Activated CD4-positive, alpha-beta T cell treated with anti-CD3 and anti-CD28 coated beads, Interleukin-2, amount 10 ng/mL, durations not matched to agents 24 days and 14 days (primary cell): Measurements from ENCODE around the gene ATP8B4. TPM values are rescaled to one million over a fixed set of nuclear protein-coding genes. Genes with fewer than 3 reads are reported as not detected.
"Not testable (repeated sequence)": the region's sequence is repeated elsewhere in the genome, so short reads cannot be mapped to it uniquely, and the experiment has no call there.

ENCODE experiments used
- DNase-seq: peaks from one replicate; pipeline ENCODE4 v3.0.0; 2022
- H3K27ac Mint-ChIP-seq: one replicate; pipeline ENCODE4 v1.8.0; 2022; ENCODE audit warnings: mild to moderate bottlenecking, mixed read lengths
- H3K27me3 Mint-ChIP-seq: one replicate; pipeline ENCODE4 v1.8.0; 2022; ENCODE audit warnings: mixed read lengths
- H3K36me3 Mint-ChIP-seq: one replicate; pipeline ENCODE4 v1.8.0; 2022; ENCODE audit warnings: low read depth, mild to moderate bottlenecking, mixed read lengths
- H3K4me1 Mint-ChIP-seq: one replicate; pipeline ENCODE4 v1.8.0; 2021; ENCODE audit warnings: mixed read lengths
- H3K4me3 Mint-ChIP-seq: one replicate; pipeline ENCODE4 v1.8.0; 2022; ENCODE audit warnings: mild to moderate bottlenecking, moderate library complexity, mixed read lengths
- H3K9me3 Mint-ChIP-seq: one replicate; pipeline ENCODE4 v1.8.0; 2021; ENCODE audit warnings: mixed read lengths
- intact Hi-C: fragments of 100-400 bp; cut with micrococcal nuclease; formaldehyde crosslinking; loops from one replicate; pipeline ENCODE4 v1.15.1; 2023
- total RNA-seq: library from RNA; stranded (reverse); gene quantifications from 2 replicates; pipeline ENCODE4 v1.2.3, GENCODE V29; 2022

Gene ATP8B4
- total RNA-seq, 1 donor from 2014 or later = 38.5 TPM

DNA sequence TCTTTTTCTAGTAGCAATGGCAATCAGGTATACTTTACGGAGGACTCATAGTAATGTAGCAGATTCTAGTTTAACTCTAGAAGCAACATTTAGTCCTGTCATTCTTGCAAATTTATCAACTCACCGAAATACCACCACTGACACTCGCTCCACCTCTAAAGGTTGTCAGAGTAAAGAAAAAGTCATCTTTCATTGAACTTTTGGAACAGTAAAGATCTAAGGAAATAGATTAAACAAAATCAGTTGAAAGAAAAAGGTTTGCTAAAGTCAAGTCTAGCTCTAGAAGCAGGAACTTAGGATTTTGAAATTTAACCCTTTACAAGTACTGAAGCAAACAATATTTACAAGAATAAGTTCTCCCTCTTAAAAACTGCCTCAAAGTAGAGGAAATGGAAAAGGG is 8.7 kb downstream of the ATP8B4 start:
- peak overlapping the region; percentile 15 for H3K4me3 Mint-ChIP-seq
- H3K4me1 Mint-ChIP-seq = peaks cover 64% of the 10 kb centered on the region
- intact Hi-C loops = no loop called here
- H3K27ac Mint-ChIP-seq = peak overlapping the region; percentile 73
- peaks cover 5% of the 10 kb centered on the region for H3K9me3 Mint-ChIP-seq
- peak; percentile 43 for DNase-seq
- H3K27me3 Mint-ChIP-seq = no peaks in the 10 kb centered on the region
- peaks cover 22% of the 10 kb centered on the region for H3K36me3 Mint-ChIP-seq

GRCh38 chr15:50109076-50109987 is 9.7 kb downstream of the ATP8B4 start:
- Mint-ChIP-seq H3K9me3 (peaks cover 3% of the 10 kb centered on the region), H3K36me3 (peaks cover 28% of the 10 kb centered on the region), H3K4me1 (peaks cover 65% of the 10 kb centered on the region), H3K27me3 (no peaks in the 10 kb centered on the region), H3K4me3 (peak overlapping the region; percentile 79), H3K27ac (peak overlapping the region; percentile 91)
- peak; percentile 80 for DNase-seq
- intact Hi-C loops = loop anchor here (5.0 kb wide), 1 partner anchor 1777 kb away; the partner anchor contains the start of gene DUT

- H3K36me3 Mint-ChIP-seq = peaks cover 34% of the 10 kb centered on the region
- intact Hi-C loops = loop anchor here (5.0 kb wide), 1 partner anchor 1776 kb away; the partner anchor contains the start of gene DUT
- peak; percentile 58 for DNase-seq
- H3K4me1 Mint-ChIP-seq = peaks cover 69% of the 10 kb centered on the region
- H3K27me3 Mint-ChIP-seq = no peaks in the 10 kb centered on the region
- H3K4me3 Mint-ChIP-seq = peak overlapping the region; percentile 79
- H3K27ac Mint-ChIP-seq = peak overlapping the region; percentile 91
- peaks cover 6% of the 10 kb centered on the region for H3K9me3 Mint-ChIP-seq
Measured at GRCh38 chr15:50108461-50108860, 10.6 kb downstream of the ATP8B4 start.

DNA sequence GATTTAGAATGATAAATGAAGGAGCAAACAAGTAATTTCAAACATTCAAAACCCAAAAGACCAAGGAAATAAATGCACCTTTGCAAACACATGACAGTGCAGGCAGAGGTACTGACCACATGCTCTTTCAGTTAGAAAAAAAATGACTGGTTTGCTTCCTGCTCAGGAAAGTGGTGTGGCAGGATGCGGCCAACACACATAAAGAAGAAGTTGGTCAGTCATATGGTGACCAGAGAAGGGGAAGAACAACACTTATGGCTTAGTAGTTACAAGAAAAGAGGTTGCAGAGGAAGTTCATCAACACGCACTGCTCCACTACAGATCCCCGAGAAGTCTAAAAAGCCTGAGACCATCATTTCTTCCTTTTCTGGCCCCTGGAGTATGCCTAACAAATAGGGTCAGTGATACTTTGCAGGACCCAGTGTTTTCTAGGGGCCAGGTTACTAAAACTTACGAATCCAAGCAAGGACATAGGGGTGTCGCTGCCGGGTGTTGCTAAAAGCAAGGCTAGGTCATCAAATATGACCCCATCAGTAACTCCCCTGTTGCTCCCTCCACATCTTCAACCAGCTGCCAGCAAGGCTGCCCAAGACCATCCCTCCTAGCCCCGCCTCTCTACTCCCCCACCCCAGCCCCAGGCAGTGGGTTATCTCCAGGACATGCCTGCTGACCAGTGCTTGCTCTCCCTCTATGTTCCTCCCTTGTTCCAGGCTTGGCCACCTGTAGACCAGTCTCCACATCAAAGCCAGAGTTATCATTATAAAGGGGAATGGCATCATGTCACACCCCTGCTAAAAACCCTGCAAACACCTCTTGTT is 11.2 kb downstream of the ATP8B4 start:
- Mint-ChIP-seq H3K4me3 (peak overlapping the region; percentile 79), H3K27me3 (no peaks in the 10 kb centered on the region), H3K4me1 (peaks cover 67% of the 10 kb centered on the region), H3K27ac (peak overlapping the region; percentile 91), H3K36me3 (peaks cover 35% of the 10 kb centered on the region), H3K9me3 (peaks cover 11% of the 10 kb centered on the region)
- DNase-seq = peak; percentile 82
- intact Hi-C loops = loop anchor here (1.0 to 5.0 kb wide), 5 partner anchors 12 to 1775 kb away; partner anchors contain the start of genes ATP8B4 and DUT

DNA sequence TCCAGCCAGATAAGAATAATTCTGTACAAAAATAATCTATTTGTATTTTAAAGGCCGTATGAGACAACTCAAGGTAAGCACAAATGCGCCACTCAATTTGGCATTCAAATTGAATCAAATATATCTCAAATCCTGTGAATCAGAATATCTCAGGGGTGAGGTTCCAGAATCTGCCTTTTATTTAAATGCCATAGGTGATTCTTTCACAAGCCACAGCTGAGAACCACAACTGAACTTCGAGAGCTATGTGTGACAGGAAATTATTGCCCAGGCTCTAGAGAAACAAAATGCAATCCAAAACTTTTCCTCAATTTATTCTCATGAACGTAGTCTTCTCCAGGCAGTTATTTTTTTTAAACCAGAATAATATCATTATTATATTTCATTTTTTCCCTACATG is 11.9 kb downstream of the ATP8B4 start:
- intact Hi-C loops = loop anchor here (1.0 to 5.0 kb wide), 5 partner anchors 12 to 1775 kb away; partner anchors contain the start of genes ATP8B4 and DUT
- H3K27ac Mint-ChIP-seq = peak overlapping the region; percentile 91
- peak; percentile 69 for DNase-seq
- H3K36me3 Mint-ChIP-seq = peaks cover 40% of the 10 kb centered on the region
- H3K9me3 Mint-ChIP-seq = peaks cover 17% of the 10 kb centered on the region
- H3K4me3 Mint-ChIP-seq = peak overlapping the region; percentile 79
- no peaks in the 10 kb centered on the region for H3K27me3 Mint-ChIP-seq
- peaks cover 64% of the 10 kb centered on the region for H3K4me1 Mint-ChIP-seq

GRCh38 chr15:50106457-50106856 is 12.6 kb downstream of the ATP8B4 start:
- H3K36me3 Mint-ChIP-seq = peaks cover 42% of the 10 kb centered on the region
- H3K27me3 Mint-ChIP-seq = no peaks in the 10 kb centered on the region
- H3K4me3 Mint-ChIP-seq = peak overlapping the region; percentile 7
- H3K4me1 Mint-ChIP-seq = peaks cover 64% of the 10 kb centered on the region
- H3K9me3 Mint-ChIP-seq = peaks cover 21% of the 10 kb centered on the region
- DNase-seq = peak; percentile 17
- H3K27ac Mint-ChIP-seq = peak overlapping the region; percentile 51
- intact Hi-C loops = loop anchor here (5.0 kb wide), 1 partner anchor 1774 kb away; the partner anchor contains the start of gene DUT

- Mint-ChIP-seq H3K4me3 (no peak overlapping the region), H3K4me1 (peaks cover 45% of the 10 kb centered on the region), H3K36me3 (peaks cover 45% of the 10 kb centered on the region), H3K9me3 (peaks cover 26% of the 10 kb centered on the region), H3K27ac (no peak overlapping the region), H3K27me3 (no peaks in the 10 kb centered on the region)
- no peak for DNase-seq
- intact Hi-C loops = no loop called here
Measured at GRCh38 chr15:50100486-50100885, 18.5 kb downstream of the ATP8B4 start.

DNA sequence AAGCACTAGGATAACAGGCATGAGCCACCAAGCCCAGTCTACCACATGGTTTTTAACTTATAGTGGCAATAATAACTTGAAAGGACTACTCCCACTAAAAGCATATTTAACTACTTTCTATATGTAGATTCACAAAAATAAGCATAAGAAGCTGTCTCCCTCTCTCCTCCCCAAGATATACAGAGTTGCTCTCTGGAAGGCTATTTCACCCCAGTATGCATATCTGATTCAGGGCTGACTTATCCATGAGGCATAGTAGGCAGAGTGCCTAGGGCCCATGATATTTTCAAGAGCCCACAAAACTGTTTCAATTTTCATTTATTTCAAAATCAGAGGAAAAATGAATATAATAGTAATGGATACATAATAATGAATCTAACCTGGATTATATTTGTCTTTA is 20.5 kb downstream of the ATP8B4 start:
- H3K4me1 Mint-ChIP-seq = peaks cover 33% of the 10 kb centered on the region

DNA sequence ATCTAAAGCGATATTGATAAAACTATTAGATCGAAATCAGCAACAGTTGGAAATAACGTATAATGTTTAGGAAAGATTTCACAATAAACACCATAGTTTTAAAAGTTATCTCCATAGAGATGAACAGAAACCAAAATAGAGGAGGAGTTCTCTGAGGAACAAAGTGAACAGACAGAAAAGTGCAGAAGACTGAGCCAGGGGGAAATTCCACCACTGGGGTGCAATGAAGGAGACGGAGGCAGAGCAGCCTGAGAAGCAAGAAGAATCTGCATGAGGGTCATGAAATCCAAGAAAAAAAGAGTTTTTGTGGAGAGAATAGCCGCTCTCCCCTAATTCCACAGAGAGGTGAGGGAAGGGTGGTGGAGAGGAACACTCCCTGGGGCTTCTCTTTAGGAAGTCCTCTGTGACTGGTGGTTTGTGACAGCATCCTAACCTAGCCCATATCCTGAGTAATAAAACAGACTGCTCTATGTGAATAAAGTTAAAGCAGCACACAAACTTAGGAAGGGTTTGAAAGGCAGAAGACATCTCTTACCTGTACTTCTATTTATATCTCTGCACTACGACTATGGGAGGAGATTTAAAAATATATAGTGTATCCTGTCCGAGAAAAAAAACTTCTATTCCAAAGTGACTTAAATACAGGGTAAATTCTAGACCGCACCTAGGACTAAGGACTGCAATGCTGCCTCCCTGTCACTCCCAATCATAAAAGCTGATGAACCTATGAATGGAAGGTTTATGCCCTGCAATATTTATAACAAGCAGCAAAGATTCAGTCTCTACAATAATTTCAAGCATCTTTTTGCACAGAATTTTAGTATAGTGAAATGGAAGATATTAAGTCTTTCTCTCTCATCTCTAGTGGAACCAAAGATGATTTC is 22.9 kb downstream of the ATP8B4 start:
- Mint-ChIP-seq H3K4me1 (peaks cover 18% of the 10 kb centered on the region), H3K36me3 (peaks cover 26% of the 10 kb centered on the region), H3K9me3 (peaks cover 2% of the 10 kb centered on the region), H3K27ac (peak overlapping the region; percentile 6), H3K27me3 (no peaks in the 10 kb centered on the region), H3K4me3 (no peak overlapping the region)
- intact Hi-C loops = no loop called here
- peak; percentile 52 for DNase-seq

More for the DNA sequence above, 20.5 kb downstream of the ATP8B4 start:
- Mint-ChIP-seq H3K36me3 (peaks cover 35% of the 10 kb centered on the region), H3K27me3 (no peaks in the 10 kb centered on the region), H3K27ac (no peak overlapping the region), H3K9me3 (peaks cover 21% of the 10 kb centered on the region), H3K4me3 (no peak overlapping the region)
- DNase-seq = no peak
- intact Hi-C loops = no loop called here

DNA sequence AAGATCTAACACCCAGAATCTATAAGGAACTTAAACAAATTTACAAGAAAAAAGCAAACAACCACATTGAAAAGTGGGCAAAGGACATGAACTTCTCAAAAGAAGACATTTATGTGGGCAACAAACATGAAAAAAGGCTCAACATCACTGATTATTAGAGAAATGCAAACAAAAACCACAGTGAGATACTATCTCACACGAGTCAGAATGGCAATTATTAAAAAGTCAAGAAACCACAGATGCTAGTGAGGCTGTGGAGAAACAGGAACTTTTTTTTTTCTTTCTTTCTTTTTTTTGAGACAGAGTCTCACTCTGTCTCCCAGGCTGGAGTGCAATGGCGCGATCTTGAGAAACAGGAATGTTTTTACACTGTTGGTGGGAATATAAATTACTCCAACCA is 29.6 kb downstream of the ATP8B4 start:
- H3K9me3 Mint-ChIP-seq, intact Hi-C loops, H3K27me3 Mint-ChIP-seq: not testable (repeated sequence)
- peak; percentile 27 for DNase-seq
- H3K4me3 Mint-ChIP-seq = peak overlapping the region; percentile 15
- H3K36me3 Mint-ChIP-seq = peaks cover 35% of the 10 kb centered on the region
- H3K4me1 Mint-ChIP-seq = peaks cover 22% of the 10 kb centered on the region
- H3K27ac Mint-ChIP-seq = peak overlapping the region; percentile 69

GRCh38 chr15:50084932-50085331 is 34.1 kb downstream of the ATP8B4 start:
- H3K4me3 Mint-ChIP-seq = no peak overlapping the region
- DNase-seq = peak; percentile 58
- H3K27me3 Mint-ChIP-seq = no peaks in the 10 kb centered on the region
- H3K36me3 Mint-ChIP-seq = peaks cover 20% of the 10 kb centered on the region
- intact Hi-C loops = no loop called here
- peaks cover 3% of the 10 kb centered on the region for H3K9me3 Mint-ChIP-seq
- peaks cover 32% of the 10 kb centered on the region for H3K4me1 Mint-ChIP-seq
- no peak overlapping the region for H3K27ac Mint-ChIP-seq

GRCh38 chr15:50083424-50084025 is 35.5 kb downstream of the ATP8B4 start:
- peak; percentile 53 for DNase-seq
- no peak overlapping the region for H3K4me3 Mint-ChIP-seq
- H3K9me3 Mint-ChIP-seq = no peaks in the 10 kb centered on the region
- H3K4me1 Mint-ChIP-seq = peaks cover 22% of the 10 kb centered on the region
- intact Hi-C loops = no loop called here
- H3K27me3 Mint-ChIP-seq = no peaks in the 10 kb centered on the region
- H3K27ac Mint-ChIP-seq = no peak overlapping the region
- H3K36me3 Mint-ChIP-seq = peaks cover 13% of the 10 kb centered on the region
